ENCODE results near the gene ZC2HC1B.

ZC2HC1B gene

DNA sequence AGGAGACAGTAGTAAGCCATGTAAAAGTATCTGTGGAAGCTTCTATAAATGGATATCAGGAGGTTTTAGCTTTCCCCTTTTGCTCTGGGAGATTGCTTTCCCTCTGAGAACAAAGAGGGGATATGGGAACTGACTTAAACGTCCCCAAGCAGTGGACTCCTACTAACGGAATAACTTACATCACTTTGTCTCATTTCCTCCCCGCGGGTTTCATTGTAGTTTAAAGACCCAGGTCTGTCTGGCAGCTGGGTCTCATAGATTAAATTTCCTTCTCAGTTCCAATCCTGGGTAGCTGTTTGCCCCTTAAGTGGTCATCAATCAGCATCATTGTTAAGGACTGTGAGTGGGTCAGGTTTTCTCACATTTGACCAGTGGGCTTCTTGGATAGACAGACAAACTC lies 75.1 kb downstream of the ZC2HC1B start:
- 64% methylated on average over 4 of the region's 4 CpGs for WGBS
- no peak overlapping the region for H4K91ac ChIP-seq (ENCODE audit: low read length)
- no peak overlapping the region for H3K18ac ChIP-seq (ENCODE audit: low read depth in 1 of 2, low read length in 2 of 2)
- H3K4ac ChIP-seq (ENCODE audit: low read depth in 1 of 2, low read length in 2 of 2): no peak overlapping the region
- H2AK5ac ChIP-seq (ENCODE audit: low read length, severe bottlenecking): no peak overlapping the region
- H2BK12ac ChIP-seq (ENCODE audit: low read length in 2 of 2): no peak overlapping the region
- H3K4me2 ChIP-seq (ENCODE audit: low read length, poor library complexity, severe bottlenecking): no peak overlapping the region
- H2BK15ac ChIP-seq (ENCODE audit: low read depth, poor library complexity, severe bottlenecking): no peak overlapping the region
- no peak overlapping the region for H3K14ac ChIP-seq (ENCODE audit: low read length in 2 of 2)
- no peak overlapping the region for H2BK5ac ChIP-seq (ENCODE audit: low read depth, low read length, poor library complexity, severe bottlenecking)
- H4K8ac ChIP-seq (ENCODE audit: low read length): no peak overlapping the region
- no peak overlapping the region for H2BK120ac ChIP-seq (ENCODE audit: low read depth, low read length)
- no peak overlapping the region for H3K9ac ChIP-seq (ENCODE audit: low read length)
- H3K23ac ChIP-seq (ENCODE audit: low read length in 2 of 2): no peak overlapping the region
- H3K79me1 ChIP-seq (replicated peaks; ENCODE audit: low read length, poor library complexity, severe bottlenecking): no peaks in the 10 kb centered on the region
- no peak overlapping the region for H2AFZ ChIP-seq (ENCODE audit: low read depth, low read length)
- H3K4me1 ChIP-seq (ENCODE audit: control insufficient read depth, insufficient read depth, low read depth, low read length): no peaks in the 10 kb centered on the region
- DNase-seq: no peak
- no peak overlapping the region for H3K27ac ChIP-seq (ENCODE audit: low read length, poor library complexity, severe bottlenecking)
- H3K36me3 ChIP-seq (ENCODE audit: control insufficient read depth in 1 of 2, insufficient read depth in 2 of 2, low read depth in 1 of 2, low read length in 2 of 2): peaks cover 13 to 14% of the 10 kb centered on the region in 2 experiments
- H3K9me3 ChIP-seq (ENCODE audit: control insufficient read depth, low read length): no peaks in the 10 kb centered on the region
- H3K27me3 ChIP-seq (ENCODE audit: control insufficient read depth in 1 of 2, insufficient read depth in 1 of 2, low read length in 2 of 2): no peaks in the 10 kb centered on the region
- H3K4me3 ChIP-seq (ENCODE audit: insufficient read depth in 1 of 2, low read depth in 1 of 2, low read length in 2 of 2): no peak overlapping the region

- H3K23ac ChIP-seq (ENCODE audit: low read length in 2 of 2): no peak overlapping the region
- no peak overlapping the region for H2BK12ac ChIP-seq (ENCODE audit: low read length in 2 of 2)
- no peak overlapping the region for H3K4ac ChIP-seq (ENCODE audit: low read depth in 1 of 2, low read length in 2 of 2)
- H3K9me3 ChIP-seq (ENCODE audit: control insufficient read depth, low read length): no peaks in the 10 kb centered on the region
- no peak overlapping the region for H2BK15ac ChIP-seq (ENCODE audit: low read depth, poor library complexity, severe bottlenecking)
- peaks cover 13 to 19% of the 10 kb centered on the region in 2 experiments for H3K36me3 ChIP-seq (ENCODE audit: control insufficient read depth in 1 of 2, insufficient read depth in 2 of 2, low read depth in 1 of 2, low read length in 2 of 2)
- no peak overlapping the region for H3K27ac ChIP-seq (ENCODE audit: low read length, poor library complexity, severe bottlenecking)
- H3K79me1 ChIP-seq (replicated peaks; ENCODE audit: low read length, poor library complexity, severe bottlenecking): no peaks in the 10 kb centered on the region
- no peaks in the 10 kb centered on the region for H3K4me1 ChIP-seq (ENCODE audit: control insufficient read depth, insufficient read depth, low read depth, low read length)
- no peak overlapping the region for H3K9ac ChIP-seq (ENCODE audit: low read length)
- WGBS: 30% methylated on average over 1 of the region's 4 CpGs
- no peak overlapping the region for H2AFZ ChIP-seq (ENCODE audit: low read depth, low read length)
- H2BK5ac ChIP-seq (ENCODE audit: low read depth, low read length, poor library complexity, severe bottlenecking): no peak overlapping the region
- no peak overlapping the region for H3K4me3 ChIP-seq (ENCODE audit: insufficient read depth in 1 of 2, low read depth in 1 of 2, low read length in 2 of 2)
- H3K27me3 ChIP-seq (ENCODE audit: control insufficient read depth in 1 of 2, insufficient read depth in 1 of 2, low read length in 2 of 2): no peaks in the 10 kb centered on the region
- no peak overlapping the region for H4K91ac ChIP-seq (ENCODE audit: low read length)
- H3K4me2 ChIP-seq (ENCODE audit: low read length, poor library complexity, severe bottlenecking): no peak overlapping the region
- no peak overlapping the region for H2BK120ac ChIP-seq (ENCODE audit: low read depth, low read length)
- H4K8ac ChIP-seq (ENCODE audit: low read length): no peak overlapping the region
- no peak overlapping the region for H3K18ac ChIP-seq (ENCODE audit: low read depth in 1 of 2, low read length in 2 of 2)
- H2AK5ac ChIP-seq (ENCODE audit: low read length, severe bottlenecking): no peak overlapping the region
- DNase-seq: peak; percentile 43
- no peak overlapping the region for H3K14ac ChIP-seq (ENCODE audit: low read length in 2 of 2)
Measured at GRCh38 chr6:143940011-143940597, 75.8 kb downstream of the ZC2HC1B start.

DNA sequence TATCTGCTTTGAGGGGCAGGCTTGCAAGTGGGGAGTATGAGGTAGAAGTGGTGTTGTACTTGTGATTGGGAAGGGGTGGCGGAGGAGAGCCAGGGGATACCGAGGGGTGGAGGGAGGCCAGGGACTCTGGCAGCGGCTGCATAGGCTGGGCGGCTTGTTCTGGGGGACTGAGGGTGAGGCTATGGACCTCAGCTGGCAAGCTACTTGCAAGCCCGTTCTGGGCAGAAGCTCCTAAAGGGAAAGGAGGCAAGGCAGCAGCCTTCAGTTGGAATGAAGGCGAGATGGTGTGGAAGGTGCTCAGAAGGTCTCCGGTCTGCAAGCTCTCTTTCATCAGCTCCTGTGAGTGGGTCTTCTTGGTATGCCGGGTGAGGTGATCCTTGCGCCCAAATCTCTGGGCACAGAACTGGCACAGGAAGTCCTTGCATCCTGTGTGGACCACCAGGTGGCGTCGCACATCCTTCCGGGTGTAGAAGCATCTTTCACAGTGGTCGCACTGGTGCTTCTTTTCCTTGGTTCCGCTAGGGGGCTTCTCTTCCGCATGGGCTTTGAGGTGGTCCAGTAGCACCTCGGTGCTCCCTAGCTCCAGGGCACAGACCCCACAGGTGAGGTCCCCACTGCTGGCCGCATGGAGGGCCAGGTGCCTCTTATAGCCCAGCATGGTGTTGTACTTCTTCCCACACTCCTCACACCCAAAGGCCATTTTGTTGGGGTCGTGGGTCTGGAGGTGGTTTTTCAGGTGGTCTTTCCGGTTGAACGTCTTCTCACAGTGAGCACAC lies 77.8 kb downstream of the ZC2HC1B start:
- Histone ChIP-seq H3K27me3 (ENCODE audit: control insufficient read depth in 1 of 2, insufficient read depth in 1 of 2, low read length in 2 of 2) (no peaks in the 10 kb centered on the region), H2AFZ (ENCODE audit: low read depth, low read length) (no peak overlapping the region), H3K79me1 (replicated peaks; ENCODE audit: low read length, poor library complexity, severe bottlenecking) (no peaks in the 10 kb centered on the region), H2BK5ac (ENCODE audit: low read depth, low read length, poor library complexity, severe bottlenecking) (no peak overlapping the region), H2BK15ac (ENCODE audit: low read depth, poor library complexity, severe bottlenecking) (no peak overlapping the region), H3K27ac (ENCODE audit: low read length, poor library complexity, severe bottlenecking) (no peak overlapping the region), H2AK5ac (ENCODE audit: low read length, severe bottlenecking) (no peak overlapping the region), H3K4me1 (ENCODE audit: control insufficient read depth, insufficient read depth, low read depth, low read length) (no peaks in the 10 kb centered on the region), H2BK12ac (ENCODE audit: low read length in 2 of 2) (no peak overlapping the region), H3K9ac (ENCODE audit: low read length) (no peak overlapping the region), H3K4ac (ENCODE audit: low read depth in 1 of 2, low read length in 2 of 2) (no peak overlapping the region), H4K8ac (ENCODE audit: low read length) (no peak overlapping the region), H3K14ac (ENCODE audit: low read length in 2 of 2) (no peak overlapping the region), H4K91ac (ENCODE audit: low read length) (no peak overlapping the region), H2BK120ac (ENCODE audit: low read depth, low read length) (no peak overlapping the region), H3K36me3 (ENCODE audit: control insufficient read depth in 1 of 2, insufficient read depth in 2 of 2, low read depth in 1 of 2, low read length in 2 of 2) (peaks cover 16 to 34% of the 10 kb centered on the region in 2 experiments), H3K9me3 (ENCODE audit: control insufficient read depth, low read length) (no peaks in the 10 kb centered on the region), H3K23ac (ENCODE audit: low read length in 2 of 2) (no peak overlapping the region), H3K18ac (ENCODE audit: low read depth in 1 of 2, low read length in 2 of 2) (no peak overlapping the region), H3K4me2 (ENCODE audit: low read length, poor library complexity, severe bottlenecking) (no peak overlapping the region), H3K4me3 (ENCODE audit: insufficient read depth in 1 of 2, low read depth in 1 of 2, low read length in 2 of 2) (no peak overlapping the region)
- DNase-seq: peak; percentile 62
- 71% methylated on average over 19 of the region's 20 CpGs for WGBS

GRCh38 chr6:143948208-143948607 lies 83.9 kb downstream of the ZC2HC1B start:
- no peak overlapping the region for H2AFZ ChIP-seq (ENCODE audit: low read depth, low read length)
- 89% methylated on average over 7 of the region's 7 CpGs for WGBS
- H3K4me3 ChIP-seq (ENCODE audit: insufficient read depth in 1 of 2, low read depth in 1 of 2, low read length in 2 of 2): no peak overlapping the region
- H2BK15ac ChIP-seq (ENCODE audit: low read depth, poor library complexity, severe bottlenecking): no peak overlapping the region
- H3K14ac ChIP-seq (ENCODE audit: low read length in 2 of 2): no peak overlapping the region
- H2BK5ac ChIP-seq (ENCODE audit: low read depth, low read length, poor library complexity, severe bottlenecking): no peak overlapping the region
- no peak overlapping the region for H2AK5ac ChIP-seq (ENCODE audit: low read length, severe bottlenecking)
- no peak overlapping the region for H2BK12ac ChIP-seq (ENCODE audit: low read length in 2 of 2)
- DNase-seq: no peak
- no peaks in the 10 kb centered on the region for H3K9me3 ChIP-seq (ENCODE audit: control insufficient read depth, low read length)
- no peak overlapping the region for H3K9ac ChIP-seq (ENCODE audit: low read length)
- no peak overlapping the region for H3K23ac ChIP-seq (ENCODE audit: low read length in 2 of 2)
- H3K4me2 ChIP-seq (ENCODE audit: low read length, poor library complexity, severe bottlenecking): no peak overlapping the region
- no peak overlapping the region for H3K18ac ChIP-seq (ENCODE audit: low read depth in 1 of 2, low read length in 2 of 2)
- peaks cover 19 to 79% of the 10 kb centered on the region in 2 experiments for H3K36me3 ChIP-seq (ENCODE audit: control insufficient read depth in 1 of 2, insufficient read depth in 2 of 2, low read depth in 1 of 2, low read length in 2 of 2)
- no peak overlapping the region for H4K91ac ChIP-seq (ENCODE audit: low read length)
- no peak overlapping the region for H3K4ac ChIP-seq (ENCODE audit: low read depth in 1 of 2, low read length in 2 of 2)
- H3K27ac ChIP-seq (ENCODE audit: low read length, poor library complexity, severe bottlenecking): no peak overlapping the region
- H3K4me1 ChIP-seq (ENCODE audit: control insufficient read depth, insufficient read depth, low read depth, low read length): no peaks in the 10 kb centered on the region
- no peaks in the 10 kb centered on the region for H3K27me3 ChIP-seq (ENCODE audit: control insufficient read depth in 1 of 2, insufficient read depth in 1 of 2, low read length in 2 of 2)
- no peak overlapping the region for H2BK120ac ChIP-seq (ENCODE audit: low read depth, low read length)
- no peaks in the 10 kb centered on the region for H3K79me1 ChIP-seq (replicated peaks; ENCODE audit: low read length, poor library complexity, severe bottlenecking)
- no peak overlapping the region for H4K8ac ChIP-seq (ENCODE audit: low read length)

Data from mesenchymal stem cell (in vitro differentiated cells and primary cell).